LNCaP clone FGC (cell line): ENCODE data around the gene NARF.
"Not testable (repeated sequence)": the region's sequence is repeated elsewhere in the genome, so short reads cannot be mapped to it uniquely, and the experiment has no call there.

Experiments
- DNase-seq: peaks from one replicate; pipeline ENCODE4 v3.0.0-alpha.2; 2011; ENCODE audit warnings: low read depth
- H3K4me3 ChIP-seq: 2 replicates; pipeline ENCODE4 v1.5.1; 2011; ENCODE audit warnings: mild to moderate bottlenecking, low read depth, low read length, control low read depth
- CTCF ChIP-seq: IDR thresholded peaks from 2 replicates; pipeline ENCODE4 v1.5.1; 2012; ENCODE audit warnings: mild to moderate bottlenecking; ENCODE audit not compliant: control insufficient read depth, insufficient read depth; ENCODE audit errors: extremely low read depth

Gene NARF

DNA sequence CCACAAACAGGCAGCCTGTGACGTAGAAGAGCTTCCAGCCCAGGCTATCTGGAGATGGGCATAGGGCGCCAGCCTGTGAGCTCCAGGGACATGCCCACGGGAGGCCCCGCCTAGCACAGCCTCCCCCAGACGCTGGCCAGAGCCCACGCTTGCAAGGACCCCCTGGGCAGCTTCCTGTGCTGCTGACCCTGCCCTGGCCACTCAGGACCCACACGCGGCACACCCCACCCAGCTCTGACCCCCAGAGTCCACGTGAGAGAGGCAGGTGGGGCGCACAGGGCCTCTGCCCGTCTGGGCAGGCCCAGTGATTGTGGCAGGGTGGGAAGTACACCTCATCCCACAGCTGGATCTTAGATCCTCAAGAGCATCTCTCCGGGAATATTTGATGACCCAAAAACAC is 11.9 kb upstream of the NARF start:
- no peak for TF ChIP-seq CTCF
- no peak overlapping the region for H3K4me3 ChIP-seq
- DNase-seq, result no peak

- no peak for DNase-seq
- no peak overlapping the region for H3K4me3 ChIP-seq
- TF ChIP-seq CTCF, result no peak
Observed at GRCh38 chr17:82447876-82448275, 10.7 kb upstream of the NARF start.

DNA sequence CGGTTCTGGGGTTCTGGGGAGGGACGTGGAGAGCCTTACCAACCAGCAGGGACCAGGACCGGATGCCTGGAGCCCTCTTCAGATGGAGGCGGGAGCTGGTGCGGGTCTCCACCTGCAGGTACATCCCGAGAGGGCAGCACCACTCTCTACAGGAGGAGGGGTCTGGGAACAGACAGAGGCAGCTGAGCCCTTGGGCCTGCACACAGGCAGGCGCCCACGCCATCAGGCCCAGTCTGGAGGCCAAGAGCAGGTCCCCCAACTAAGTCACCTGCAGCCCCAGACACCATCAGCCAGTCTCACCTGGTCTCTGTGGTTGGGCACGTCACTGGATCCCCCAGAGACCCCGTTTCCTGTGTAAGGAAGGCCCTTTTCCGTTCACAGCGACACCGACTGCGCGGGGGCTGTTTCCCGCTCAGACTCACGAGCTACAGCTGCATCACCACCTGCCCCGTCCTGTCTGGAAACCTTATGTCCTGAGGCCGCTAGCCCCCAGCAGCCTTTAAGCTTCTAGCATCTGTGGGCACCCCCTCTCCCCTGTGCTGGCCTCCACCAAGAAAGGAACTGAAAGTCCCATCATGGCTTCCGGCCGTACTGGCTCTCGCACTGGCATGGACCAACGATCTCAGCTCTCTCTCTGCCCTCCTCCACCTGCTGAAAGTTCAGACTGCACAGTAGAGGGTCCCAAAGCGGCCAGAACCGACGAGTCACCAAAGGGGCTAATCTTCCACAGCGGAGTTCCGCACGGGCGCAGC is 9.2 kb upstream of the NARF start:
- H3K4me3 ChIP-seq, result peak overlapping the region; percentile 87
- no peak for DNase-seq
- TF ChIP-seq CTCF, result no peak

DNA sequence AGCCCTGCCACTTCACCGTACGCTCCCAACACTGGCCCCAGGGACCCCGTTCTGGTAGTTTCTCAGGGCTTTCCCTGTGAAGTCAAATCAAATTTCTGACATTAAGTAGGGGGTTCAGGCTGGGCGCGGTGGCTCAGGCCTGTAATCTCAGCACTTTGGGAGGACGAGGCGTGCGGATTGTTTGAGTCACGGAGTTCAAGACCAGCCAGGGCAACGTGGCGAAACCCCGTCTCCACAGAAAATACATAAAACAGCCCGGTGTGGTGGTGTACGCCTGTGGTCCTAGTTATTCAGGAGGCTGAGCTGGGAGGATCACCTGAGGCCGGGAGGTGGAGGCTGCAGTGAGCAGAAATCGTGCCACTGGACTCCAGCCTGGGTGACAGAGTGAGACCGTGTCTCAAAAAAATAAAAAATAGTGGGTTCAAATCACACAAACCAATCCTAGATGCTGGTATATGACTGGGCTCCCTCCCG is 8.6 kb upstream of the NARF start:
- peak overlapping the region; percentile 87 for H3K4me3 ChIP-seq
- no peak for TF ChIP-seq CTCF
- no peak for DNase-seq

DNA sequence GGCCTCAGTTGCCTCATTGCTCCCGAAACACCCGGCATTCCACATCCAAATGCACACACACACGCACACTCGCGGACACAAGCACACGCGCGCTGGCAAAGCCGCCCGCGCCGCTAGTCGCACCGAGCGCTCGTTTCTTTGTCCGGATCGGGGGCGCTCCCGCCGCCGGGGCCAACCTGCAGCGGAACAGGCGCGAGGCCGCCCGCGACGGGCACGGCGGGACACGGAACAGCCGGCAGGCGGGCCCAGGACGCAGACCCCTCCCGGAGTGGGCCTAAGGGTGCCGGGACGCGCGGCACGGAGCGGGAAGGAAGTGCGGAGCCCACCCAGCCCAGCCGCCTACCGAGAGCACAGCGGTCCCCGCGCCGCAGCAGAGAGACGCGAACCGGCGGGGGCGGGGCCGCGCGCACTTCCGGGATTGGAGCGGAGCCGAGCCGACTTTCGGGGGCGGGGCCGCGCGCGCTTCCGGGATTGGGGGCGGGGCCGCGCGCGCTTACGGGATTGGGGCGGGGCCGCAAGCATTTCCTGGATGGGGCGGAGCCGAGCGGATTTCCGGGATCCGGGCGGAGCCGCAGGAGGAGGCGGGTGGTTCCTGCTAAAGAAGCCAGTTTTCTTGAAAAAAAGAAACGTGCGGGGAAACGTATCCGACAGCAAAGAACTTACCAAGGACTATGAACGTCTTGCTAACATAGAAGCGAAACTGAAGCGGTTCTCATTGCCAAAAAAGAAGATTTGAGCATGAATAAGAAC is 8.0 kb upstream of the NARF start, which contains the start of gene CYBC1:
TSS of gene CYBC1 (minus strand) at position 396 of the 750 bp plus-strand sequence. CDS start 1,498 bp downstream, outside the sequence.
- peak; percentile 32 for DNase-seq
- H3K4me3 ChIP-seq, result peak within 1 kb of the TSS; percentile 87
- no peak for TF ChIP-seq CTCF

DNA sequence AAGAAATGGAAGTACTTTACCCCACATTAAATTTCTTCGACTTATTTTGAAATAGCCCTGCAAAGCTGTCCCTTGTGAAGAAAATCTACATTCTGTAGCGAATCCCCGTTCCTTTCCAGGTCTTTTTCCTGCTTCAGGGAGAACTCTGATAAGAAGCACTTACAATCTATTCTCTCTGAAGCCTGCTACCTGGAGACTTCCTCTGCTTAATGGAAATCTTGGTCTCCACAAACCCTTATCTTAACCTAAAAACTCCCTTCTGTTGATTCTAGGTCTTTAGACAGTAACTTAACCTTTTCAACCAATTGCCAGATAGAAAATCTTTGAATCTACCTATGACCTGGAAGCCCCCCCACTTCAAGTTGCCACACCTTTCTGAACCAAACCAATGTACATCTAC is 6.4 kb upstream of the NARF start:
- DNase-seq, result no peak
- H3K4me3 ChIP-seq, result no peak overlapping the region
- no peak for TF ChIP-seq CTCF

DNA sequence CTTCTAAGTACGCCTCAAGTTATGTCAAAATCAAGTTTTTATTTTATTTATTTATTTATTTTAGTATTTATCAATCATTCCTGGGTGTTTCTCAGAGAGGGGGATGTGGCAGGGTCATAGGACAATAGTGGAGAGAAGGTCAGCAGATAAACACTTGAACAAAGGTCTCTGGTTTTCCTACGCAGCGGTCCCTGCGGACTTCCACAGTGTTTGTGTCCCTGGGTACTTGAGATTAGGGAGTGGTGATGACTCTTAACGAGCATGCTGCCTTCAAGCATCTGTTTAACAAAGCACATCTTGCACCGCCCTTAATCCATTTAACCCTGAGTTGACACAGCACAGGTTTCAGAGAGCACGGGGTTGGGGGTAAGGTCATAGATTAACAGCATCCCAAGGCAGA is 5.4 kb upstream of the NARF start:
- not testable (repeated sequence) for H3K4me3 ChIP-seq, DNase-seq

DNA sequence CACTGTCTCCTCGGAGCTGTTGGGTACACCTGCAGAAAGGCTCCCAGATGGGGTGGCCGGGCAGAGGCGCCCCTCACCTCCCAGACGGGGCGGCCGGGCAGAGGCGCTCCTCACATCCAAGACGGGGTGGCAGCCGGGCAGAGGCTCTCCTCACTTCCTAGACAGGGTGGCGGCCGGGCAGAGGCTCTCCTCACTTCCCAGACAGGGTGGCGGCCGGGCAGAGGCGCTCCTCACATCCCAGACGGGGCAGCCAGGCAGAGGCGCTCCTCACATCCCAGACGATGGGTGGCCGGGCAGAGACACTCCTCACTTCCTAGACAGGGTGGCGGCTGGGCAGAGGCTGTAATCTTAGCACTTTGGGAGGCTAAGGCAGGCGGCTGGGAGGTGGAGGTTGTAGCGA is 4.8 kb upstream of the NARF start:
- DNase-seq, H3K4me3 ChIP-seq: not testable (repeated sequence)
